OCI-LY1 (cell line): ENCODE data around the gene CD247.

ENCODE experiments used
- H2AFZ ChIP-seq: fragments of 200-600 bp; sonication (generic), shearing (Covaris generic); 2 replicates; pipeline ENCODE4 v1.6.0; 2014; ENCODE audit warnings: antibody characterized with exemption, mild to moderate bottlenecking, low read length
- H3F3A ChIP-seq: fragments of 200-600 bp; sonication (generic), shearing (Covaris generic); 2 replicates; pipeline ENCODE4 v1.6.0; 2014; ENCODE audit warnings: mild to moderate bottlenecking, antibody characterized with exemption, low read length, moderate library complexity; ENCODE audit not compliant: insufficient read depth
- H3K27ac ChIP-seq: fragments of 200-600 bp; sonication (generic); 2 replicates; pipeline ENCODE4 v1.5.1; 2014; ENCODE audit warnings: low read length, mixed run types, mild to moderate bottlenecking, low read depth; ENCODE audit not compliant: poor library complexity, severe bottlenecking
- H3K27me3 ChIP-seq: fragments of 200-600 bp; sonication (generic); 2 replicates; pipeline ENCODE4 v1.6.0; 2014; ENCODE audit warnings: antibody characterized with exemption, mild to moderate bottlenecking, low read length, moderate library complexity; ENCODE audit not compliant: insufficient read depth
- H3K36me3 ChIP-seq: fragments of 200-600 bp; sonication (generic); 2 replicates; pipeline ENCODE4 v1.6.1; 2014; ENCODE audit warnings: mild to moderate bottlenecking, antibody characterized with exemption, low read length, moderate library complexity, mixed read lengths; ENCODE audit not compliant: insufficient read depth
- H3K4me1 ChIP-seq: fragments of 200-600 bp; sonication (generic); 2 replicates; pipeline ENCODE4 v1.5.1; 2014; ENCODE audit warnings: mild to moderate bottlenecking, low read length, moderate library complexity; ENCODE audit not compliant: insufficient read depth, severe bottlenecking
- H3K4me2 ChIP-seq: fragments of 200-600 bp; sonication (generic), shearing (Covaris generic); 2 replicates; pipeline ENCODE4 v1.6.1; 2014; ENCODE audit warnings: low read length
- H3K4me3 ChIP-seq: fragments of 200-600 bp; sonication (generic); 2 replicates; pipeline ENCODE4 v1.5.1; 2014; ENCODE audit warnings: low read length, low read depth, mild to moderate bottlenecking, mixed read lengths; ENCODE audit not compliant: poor library complexity, severe bottlenecking
- H3K79me2 ChIP-seq: fragments of 200-600 bp; shearing (Covaris generic); 2 replicates; pipeline ENCODE4 v1.6.1; 2016; ENCODE audit warnings: mixed run types, low read length, mixed read lengths; ENCODE audit not compliant: insufficient read depth
- H3K9ac ChIP-seq: fragments of 200-600 bp; sonication (generic), shearing (Covaris generic); 2 replicates; pipeline ENCODE4 v1.6.1; 2014; ENCODE audit warnings: mild to moderate bottlenecking, low read length, mixed read lengths
- H3K9me2 ChIP-seq: fragments of 200-600 bp; sonication (generic), shearing (Covaris generic); 2 replicates; pipeline ENCODE4 v1.6.1; 2014; ENCODE audit warnings: low read depth, mild to moderate bottlenecking, low read length, mixed read lengths
- H3K9me3 ChIP-seq: fragments of 200-600 bp; shearing (Covaris generic); 2 replicates; pipeline ENCODE4 v1.6.1; 2014; ENCODE audit warnings: low read length, mixed read lengths
- H4K20me1 ChIP-seq: fragments of 200-600 bp; sonication (generic), shearing (Covaris generic); 2 replicates; pipeline ENCODE4 v1.6.0; 2016; ENCODE audit warnings: mild to moderate bottlenecking, low read length; ENCODE audit not compliant: insufficient read depth
- CTCF ChIP-seq: fragments of 200-600 bp; sonication (generic), shearing (Covaris generic); IDR thresholded peaks from 2 replicates; pipeline ENCODE4 v1.5.1; 2017; ENCODE audit warnings: mild to moderate bottlenecking, antibody characterized with exemption, low read length, moderate library complexity, mixed read lengths
- EZH2 ChIP-seq: fragments of 200-600 bp; sonication (generic), shearing (Covaris generic); IDR thresholded peaks from 2 replicates; pipeline ENCODE4 v1.8.0; 2017; ENCODE audit warnings: borderline replicate concordance, mixed run types, mild to moderate bottlenecking, antibody characterized with exemption, low read length, moderate library complexity, mixed read lengths

Gene CD247

GRCh38 chr1:167554028-167554779 is 35.9 kb upstream of the CD247 start:
- Histone ChIP-seq H3K4me1 (peaks cover 59% of the 10 kb centered on the region), H2AFZ (peak overlapping the region; percentile 90), H3F3A (0 out of 2 replicates have a peak, but pooled peaks cover 3% of the 10 kb centered on the region), H3K9me3 (no peaks in the 10 kb centered on the region), H3K36me3 (no peaks in the 10 kb centered on the region), H3K4me2 (peak overlapping the region; percentile 89), H3K27me3 (no peaks in the 10 kb centered on the region), H3K9ac (peak overlapping the region; percentile 74), H3K4me3 (peak overlapping the region; percentile 91), H4K20me1 (no peaks in the 10 kb centered on the region), H3K9me2 (no peaks in the 10 kb centered on the region), H3K79me2 (no peaks in the 10 kb centered on the region), H3K27ac (peak overlapping the region; percentile 64)
- TF ChIP-seq EZH2 (no peak), CTCF (no peak)

GRCh38 chr1:167553136-167554027 is 35.1 kb upstream of the CD247 start, which contains the start of gene CREG1:
CREG1 (minus strand) TSS chr1:167553762.
- H3K79me2 ChIP-seq, result no peaks in the 10 kb centered on the region
- H4K20me1 ChIP-seq, result no peaks in the 10 kb centered on the region
- peak within 1 kb of the TSS; percentile 74 for H3K9ac ChIP-seq
- H3F3A ChIP-seq, result 0 out of 2 replicates have a peak, but pooled peaks cover 3% of the 10 kb centered on the region
- H3K4me2 ChIP-seq, result peak within 1 kb of the TSS; percentile 89
- TF ChIP-seq EZH2 (no peak), CTCF (no peak)
- H3K9me3 ChIP-seq, result no peaks in the 10 kb centered on the region
- H3K36me3 ChIP-seq, result peaks cover 2% of the 10 kb centered on the region; the same call in 1 of the 2 replicates
- no peaks in the 10 kb centered on the region for H3K9me2 ChIP-seq
- H3K27ac ChIP-seq, result peak within 1 kb of the TSS; percentile 64
- peak within 1 kb of the TSS; percentile 91 for H3K4me3 ChIP-seq
- no peaks in the 10 kb centered on the region for H3K27me3 ChIP-seq
- H3K4me1 ChIP-seq, result peaks cover 65% of the 10 kb centered on the region
- peak within 1 kb of the TSS; percentile 90 for H2AFZ ChIP-seq

DNA sequence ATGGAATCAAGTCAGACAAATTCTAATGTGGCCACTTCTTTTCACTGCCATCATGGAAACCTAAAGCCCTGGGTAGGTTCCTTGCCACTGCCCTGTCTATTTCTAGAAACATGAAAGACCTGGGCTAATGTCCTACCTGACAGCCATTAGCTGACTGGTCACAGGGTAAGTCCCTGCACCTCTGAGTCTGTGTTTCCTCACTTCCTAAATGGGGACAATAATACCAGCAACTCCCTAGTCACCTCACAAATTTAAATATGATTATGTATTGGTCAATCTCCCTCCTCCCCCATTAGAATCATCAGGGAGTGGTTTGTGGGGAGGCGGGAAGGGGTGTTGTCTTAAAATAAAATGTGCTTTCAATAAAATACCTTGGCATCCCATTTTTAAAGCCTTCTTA is 33.0 kb upstream of the CD247 start:
- H3K36me3 ChIP-seq, result peaks cover 22% of the 10 kb centered on the region
- H3K79me2 ChIP-seq, result no peaks in the 10 kb centered on the region
- peaks cover 61% of the 10 kb centered on the region for H3K4me1 ChIP-seq
- no peak overlapping the region for H2AFZ ChIP-seq
- no peaks in the 10 kb centered on the region for H3K27me3 ChIP-seq
- no peak overlapping the region for H3K4me3 ChIP-seq
- H3F3A ChIP-seq, result 0 out of 2 replicates have a peak, but pooled peaks cover 3% of the 10 kb centered on the region
- no peak for TF ChIP-seq EZH2
- TF ChIP-seq CTCF, result no peak
- H3K4me2 ChIP-seq, result peak overlapping the region; percentile 89
- H3K9me3 ChIP-seq, result no peaks in the 10 kb centered on the region
- H3K9ac ChIP-seq, result no peak overlapping the region; the same call in 1 of the 2 replicates
- no peak overlapping the region for H3K27ac ChIP-seq
- no peaks in the 10 kb centered on the region for H3K9me2 ChIP-seq
- H4K20me1 ChIP-seq, result no peaks in the 10 kb centered on the region
